ENCODE results near the gene HDLBP.
A peak's percentile ranks its signal among the peaks of the same experiment; 100 is the strongest.

Gene HDLBP

DNA sequence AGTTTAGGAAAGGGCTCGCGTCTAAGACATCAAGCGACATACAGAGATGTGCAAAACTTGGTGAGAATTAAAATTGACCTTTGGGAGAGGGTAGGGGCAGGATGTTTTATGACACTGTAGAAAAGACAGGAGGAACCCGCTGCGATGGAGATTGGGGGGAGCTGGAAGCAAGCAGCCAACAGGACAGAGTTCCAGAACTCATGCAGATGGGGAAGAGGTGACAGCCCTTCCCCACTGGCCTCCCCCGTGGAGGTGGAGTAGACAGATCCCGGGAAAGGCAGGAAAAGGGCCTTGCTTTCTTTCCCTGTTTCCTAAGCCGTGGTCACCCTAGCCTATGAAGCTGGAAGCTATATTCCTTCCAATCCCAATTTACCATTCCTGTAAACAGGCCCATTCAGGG is 87.9 kb downstream of the HDLBP start:
- H2BK5ac ChIP-seq (ENCODE audit: low read length), result no peak overlapping the region
- H3K4me1 ChIP-seq (ENCODE audit: control insufficient read depth in 2 of 2, insufficient read depth in 1 of 2, low read depth in 1 of 2, low read length in 2 of 2), result peaks cover 3 to 7% of the 10 kb centered on the region in 2 donors
- H4K91ac ChIP-seq (ENCODE audit: low read depth, low read length, poor library complexity), result no peak overlapping the region
- no peak overlapping the region for H2BK12ac ChIP-seq (ENCODE audit: low read length)
- H3K4me2 ChIP-seq (ENCODE audit: insufficient read depth, low read length, poor library complexity, severe bottlenecking), result no peak overlapping the region
- no CpG with 5 or more reads among the region's 8 CpGs for WGBS, 2 donors (ENCODE audit: extremely low coverage in 2 of 2, insufficient read length in 2 of 2, insufficient replicate concordance in 1 of 2)
- no peak overlapping the region for H2BK120ac ChIP-seq (ENCODE audit: low read depth, low read length)
- no peak overlapping the region for H3K23ac ChIP-seq (ENCODE audit: low read depth, low read length, poor library complexity)
- H2AK5ac ChIP-seq (ENCODE audit: low read depth, low read length), result no peak overlapping the region
- no peak overlapping the region for H3K14ac ChIP-seq (ENCODE audit: low read length)
- no peak overlapping the region for H3K4me3 ChIP-seq (ENCODE audit: low read length in 2 of 2)
- H3K36me3 ChIP-seq (replicated peaks in 1 of 2; ENCODE audit: control insufficient read depth in 2 of 2, insufficient read depth in 2 of 2, low read length in 2 of 2), result peaks cover 48 to 70% of the 10 kb centered on the region in 2 donors
- H3K9ac ChIP-seq (ENCODE audit: low read depth, low read length, poor library complexity), result no peak overlapping the region
- no peak overlapping the region for H3K4ac ChIP-seq (ENCODE audit: low read length)
- H3K18ac ChIP-seq (ENCODE audit: low read length), result no peak overlapping the region
- H3K27me3 ChIP-seq (ENCODE audit: control insufficient read depth in 3 of 3, insufficient read depth in 3 of 3, low read depth in 1 of 3, low read length in 3 of 3), result no peaks in the 10 kb centered on the region
- no peak overlapping the region for H3K27ac ChIP-seq (replicated peaks; ENCODE audit: low read length)
- H3K79me1 ChIP-seq (ENCODE audit: low read depth, low read length), result peaks cover 7% of the 10 kb centered on the region
- no peak for DNase-seq (ENCODE audit: low spot score)
- no peak overlapping the region for H4K8ac ChIP-seq (ENCODE audit: low read depth, low read length)
- peaks cover 0 to 2% of the 10 kb centered on the region in 2 donors for H3K9me3 ChIP-seq (replicated peaks in 1 of 2; ENCODE audit: control insufficient read depth in 2 of 2, insufficient read depth in 1 of 2, low read depth in 1 of 2, low read length in 2 of 2)
- no peak overlapping the region for H2AFZ ChIP-seq (ENCODE audit: low read length)
- no peak overlapping the region for H2BK15ac ChIP-seq (ENCODE audit: low read length)

DNA sequence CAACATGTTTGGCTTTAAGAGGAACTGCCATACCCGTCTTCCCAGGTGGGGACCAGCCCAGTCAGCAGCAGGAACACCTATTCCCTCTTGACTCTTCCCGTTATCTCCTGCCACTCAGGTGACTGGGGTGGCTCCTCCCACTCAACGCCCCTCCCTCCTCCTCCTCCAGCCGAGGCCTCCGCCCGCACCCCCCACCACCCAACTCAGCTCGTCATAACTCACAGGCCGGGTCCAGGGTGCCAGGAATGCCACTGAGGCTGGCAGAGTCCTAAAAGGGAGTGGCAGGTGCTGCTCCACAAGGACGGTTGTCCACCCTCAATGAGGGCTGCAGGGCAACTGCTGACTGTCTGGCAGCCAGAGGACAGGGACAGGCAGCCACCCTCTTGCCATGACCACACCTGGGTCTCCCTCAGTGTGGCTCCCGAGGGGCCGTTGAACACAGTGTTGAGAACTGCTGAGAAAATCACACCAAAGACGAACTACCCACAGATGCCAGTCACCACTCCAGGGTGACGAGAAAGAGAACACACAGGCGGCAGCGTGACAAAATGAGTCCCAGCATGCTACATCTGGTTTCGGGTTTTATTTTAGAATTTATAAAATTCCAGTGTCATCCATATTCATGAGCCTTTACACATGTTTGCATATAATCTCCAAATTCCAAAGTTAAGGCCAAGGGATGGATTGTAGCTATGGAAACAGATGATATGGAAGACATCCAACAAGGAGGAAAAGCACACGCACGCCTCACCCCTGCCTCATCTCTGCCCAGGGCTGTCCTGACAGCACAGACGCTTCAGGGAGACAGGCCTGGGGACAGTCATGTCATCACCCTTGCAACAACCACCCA is 88.5 kb downstream of the HDLBP start:
- no peak overlapping the region for H2BK15ac ChIP-seq (ENCODE audit: low read length)

DNA sequence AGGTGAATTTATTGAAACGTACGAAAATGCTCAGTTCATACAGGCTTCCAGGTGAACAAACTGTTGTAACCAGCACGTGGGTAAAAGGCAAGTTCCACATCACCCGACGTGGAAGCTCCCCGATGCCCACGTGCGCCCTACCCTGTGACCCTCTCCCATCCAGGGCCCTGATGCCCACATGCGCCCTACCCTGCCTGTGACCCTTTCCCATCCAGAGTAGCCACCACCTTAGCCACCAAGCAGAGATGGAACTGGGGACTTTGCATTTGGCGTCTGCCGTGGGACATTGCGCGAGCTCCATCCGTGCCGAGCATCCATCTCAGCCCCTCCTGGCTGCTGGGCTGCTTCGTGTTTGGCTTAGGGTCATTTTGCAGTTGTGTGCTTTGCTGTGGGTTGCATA is 89.5 kb downstream of the HDLBP start:
- H4K91ac ChIP-seq (ENCODE audit: low read depth, low read length, poor library complexity), result no peak overlapping the region
- WGBS, 2 donors (ENCODE audit: extremely low coverage in 2 of 2, insufficient read length in 2 of 2, insufficient replicate concordance in 1 of 2), result no CpG with 5 or more reads among the region's 16 CpGs
- no peak for DNase-seq (ENCODE audit: low spot score)

More for the DNA sequence above, 88.5 kb downstream of the HDLBP start:
- Histone ChIP-seq H2AK5ac (ENCODE audit: low read depth, low read length) (no peak overlapping the region), H3K27me3 (ENCODE audit: control insufficient read depth in 3 of 3, insufficient read depth in 3 of 3, low read depth in 1 of 3, low read length in 3 of 3) (no peaks in the 10 kb centered on the region), H4K91ac (ENCODE audit: low read depth, low read length, poor library complexity) (no peak overlapping the region), H3K4me2 (ENCODE audit: insufficient read depth, low read length, poor library complexity, severe bottlenecking) (no peak overlapping the region), H3K4me3 (ENCODE audit: low read length in 2 of 2) (no peak overlapping the region), H3K18ac (ENCODE audit: low read length) (no peak overlapping the region), H3K4me1 (ENCODE audit: control insufficient read depth in 2 of 2, insufficient read depth in 1 of 2, low read depth in 1 of 2, low read length in 2 of 2) (peaks cover 3 to 7% of the 10 kb centered on the region in 2 donors), H3K4ac (ENCODE audit: low read length) (no peak overlapping the region), H3K36me3 (replicated peaks in 1 of 2; ENCODE audit: control insufficient read depth in 2 of 2, insufficient read depth in 2 of 2, low read length in 2 of 2) (peaks cover 47 to 64% of the 10 kb centered on the region in 2 donors), H3K23ac (ENCODE audit: low read depth, low read length, poor library complexity) (no peak overlapping the region), H4K8ac (ENCODE audit: low read depth, low read length) (no peak overlapping the region), H2AFZ (ENCODE audit: low read length) (no peak overlapping the region), H3K9ac (ENCODE audit: low read depth, low read length, poor library complexity) (peak overlapping the region; percentile 44), H3K9me3 (replicated peaks in 1 of 2; ENCODE audit: control insufficient read depth in 2 of 2, insufficient read depth in 1 of 2, low read depth in 1 of 2, low read length in 2 of 2) (peaks cover 0 to 2% of the 10 kb centered on the region in 2 donors), H3K14ac (ENCODE audit: low read length) (no peak overlapping the region), H3K79me1 (ENCODE audit: low read depth, low read length) (peaks cover 7% of the 10 kb centered on the region), H2BK120ac (ENCODE audit: low read depth, low read length) (no peak overlapping the region), H2BK12ac (ENCODE audit: low read length) (no peak overlapping the region), H3K27ac (replicated peaks; ENCODE audit: low read length) (no peak overlapping the region), H2BK5ac (ENCODE audit: low read length) (no peak overlapping the region)
- DNase-seq (ENCODE audit: low spot score), result no peak
- no CpG with 5 or more reads among the region's 19 CpGs for WGBS, 2 donors (ENCODE audit: extremely low coverage in 2 of 2, insufficient read length in 2 of 2, insufficient replicate concordance in 1 of 2)

DNA sequence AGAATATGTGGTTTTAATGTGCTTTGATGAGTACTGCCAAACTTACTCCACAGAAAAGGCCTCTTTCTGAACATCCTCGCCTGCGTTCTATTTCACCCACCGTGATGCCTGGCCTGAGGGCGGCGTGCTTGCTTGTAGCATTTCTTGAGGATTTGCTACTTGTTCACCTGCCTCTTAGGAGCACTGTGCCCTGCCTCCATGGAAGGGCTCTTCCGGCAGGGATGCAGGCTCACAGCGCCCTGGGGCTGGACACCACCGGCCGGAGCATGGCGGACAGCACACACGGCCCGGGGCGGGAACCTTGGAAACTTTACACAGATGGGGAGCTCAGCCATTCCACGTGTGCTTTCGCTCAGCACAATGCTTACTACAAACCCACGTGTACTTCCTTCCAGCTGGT is 89.9 kb downstream of the HDLBP start:
- Histone ChIP-seq H4K8ac (ENCODE audit: low read depth, low read length) (no peak overlapping the region), H2BK5ac (ENCODE audit: low read length) (no peak overlapping the region), H3K4ac (ENCODE audit: low read length) (no peak overlapping the region), H3K36me3 (replicated peaks in 1 of 2; ENCODE audit: control insufficient read depth in 2 of 2, insufficient read depth in 2 of 2, low read length in 2 of 2) (peaks cover 41 to 49% of the 10 kb centered on the region in 2 donors), H3K27ac (replicated peaks; ENCODE audit: low read length) (no peak overlapping the region), H2AK5ac (ENCODE audit: low read depth, low read length) (no peak overlapping the region), H3K4me2 (ENCODE audit: insufficient read depth, low read length, poor library complexity, severe bottlenecking) (no peak overlapping the region), H3K4me3 (ENCODE audit: low read length in 2 of 2) (no peak overlapping the region), H3K9ac (ENCODE audit: low read depth, low read length, poor library complexity) (no peak overlapping the region), H2AFZ (ENCODE audit: low read length) (no peak overlapping the region), H2BK15ac (ENCODE audit: low read length) (no peak overlapping the region), H3K9me3 (replicated peaks in 1 of 2; ENCODE audit: control insufficient read depth in 2 of 2, insufficient read depth in 1 of 2, low read depth in 1 of 2, low read length in 2 of 2) (peaks cover 0 to 2% of the 10 kb centered on the region in 2 donors), H2BK120ac (ENCODE audit: low read depth, low read length) (no peak overlapping the region), H3K27me3 (ENCODE audit: control insufficient read depth in 3 of 3, insufficient read depth in 3 of 3, low read depth in 1 of 3, low read length in 3 of 3) (no peaks in the 10 kb centered on the region), H3K14ac (ENCODE audit: low read length) (no peak overlapping the region), H3K18ac (ENCODE audit: low read length) (no peak overlapping the region), H3K23ac (ENCODE audit: low read depth, low read length, poor library complexity) (no peak overlapping the region), H4K91ac (ENCODE audit: low read depth, low read length, poor library complexity) (no peak overlapping the region), H2BK12ac (ENCODE audit: low read length) (no peak overlapping the region), H3K79me1 (ENCODE audit: low read depth, low read length) (peaks cover 7% of the 10 kb centered on the region), H3K4me1 (ENCODE audit: control insufficient read depth in 2 of 2, insufficient read depth in 1 of 2, low read depth in 1 of 2, low read length in 2 of 2) (peaks cover 3 to 7% of the 10 kb centered on the region in 2 donors)
- no peak for DNase-seq (ENCODE audit: low spot score)
- no CpG with 5 or more reads among the region's 16 CpGs for WGBS, 2 donors (ENCODE audit: extremely low coverage in 2 of 2, insufficient read length in 2 of 2, insufficient replicate concordance in 1 of 2)

More for the DNA sequence above, 89.5 kb downstream of the HDLBP start:
- H3K4ac ChIP-seq (ENCODE audit: low read length), result no peak overlapping the region
- no peak overlapping the region for H2AFZ ChIP-seq (ENCODE audit: low read length)
- no peak overlapping the region for H2AK5ac ChIP-seq (ENCODE audit: low read depth, low read length)
- H3K4me3 ChIP-seq (ENCODE audit: low read length in 2 of 2), result peak overlapping the region in 1 of 2 donors; percentile 43
- H4K8ac ChIP-seq (ENCODE audit: low read depth, low read length), result no peak overlapping the region
- peak overlapping the region; percentile 25 for H3K27ac ChIP-seq (replicated peaks; ENCODE audit: low read length)
- no peak overlapping the region for H2BK5ac ChIP-seq (ENCODE audit: low read length)
- H2BK12ac ChIP-seq (ENCODE audit: low read length), result no peak overlapping the region
- H3K9me3 ChIP-seq (replicated peaks in 1 of 2; ENCODE audit: control insufficient read depth in 2 of 2, insufficient read depth in 1 of 2, low read depth in 1 of 2, low read length in 2 of 2), result peaks cover 0 to 2% of the 10 kb centered on the region in 2 donors
- H3K9ac ChIP-seq (ENCODE audit: low read depth, low read length, poor library complexity), result no peak overlapping the region
- H2BK120ac ChIP-seq (ENCODE audit: low read depth, low read length), result no peak overlapping the region
- H3K36me3 ChIP-seq (replicated peaks in 1 of 2; ENCODE audit: control insufficient read depth in 2 of 2, insufficient read depth in 2 of 2, low read length in 2 of 2), result peaks cover 43 to 54% of the 10 kb centered on the region in 2 donors
- peak overlapping the region; percentile 71 for H3K18ac ChIP-seq (ENCODE audit: low read length)
- no peak overlapping the region for H3K4me2 ChIP-seq (ENCODE audit: insufficient read depth, low read length, poor library complexity, severe bottlenecking)
- H2BK15ac ChIP-seq (ENCODE audit: low read length), result no peak overlapping the region
- no peak overlapping the region for H3K14ac ChIP-seq (ENCODE audit: low read length)
- H3K23ac ChIP-seq (ENCODE audit: low read depth, low read length, poor library complexity), result no peak overlapping the region
- H3K27me3 ChIP-seq (ENCODE audit: control insufficient read depth in 3 of 3, insufficient read depth in 3 of 3, low read depth in 1 of 3, low read length in 3 of 3), result no peaks in the 10 kb centered on the region
- peaks cover 7% of the 10 kb centered on the region for H3K79me1 ChIP-seq (ENCODE audit: low read depth, low read length)
- H3K4me1 ChIP-seq (ENCODE audit: control insufficient read depth in 2 of 2, insufficient read depth in 1 of 2, low read depth in 1 of 2, low read length in 2 of 2), result peaks cover 3 to 7% of the 10 kb centered on the region in 2 donors
